Amygdala (tissue), 56 donors: ENCODE measurements around the gene NBPF15.
"Not testable (repeated sequence)": the region's sequence is repeated elsewhere in the genome, so short reads cannot be mapped to it uniquely, and the experiment has no call there.

ENCODE experiments used
- DNase-seq, 56 donors: peaks; one replicate each; lab custom pipeline; 2025; lab: John Stamatoyannopoulos, UW

Gene NBPF15

GRCh38 chr1:144461136-144461759 is at the start of gene NBPF15:
NBPF15 (minus strand) TSS chr1:144461669; CDS start chr1:144440003, 21,666 bp downstream.
- DNase-seq: peak in 46 of 56 donors; percentile 0 to 74 (median 21)

GRCh38 chr1:144496429-144496828 is 35.0 kb upstream of the NBPF15 start:
- DNase-seq: not testable (repeated sequence)

GRCh38 chr1:144494130-144494529 is 32.7 kb upstream of the NBPF15 start:
- DNase-seq: not testable (repeated sequence)

- not testable (repeated sequence) for DNase-seq
Measured at GRCh38 chr1:144490394-144490793, 28.9 kb upstream of the NBPF15 start.

- DNase-seq: not testable (repeated sequence)
Measured at GRCh38 chr1:144487002-144487401, 25.5 kb upstream of the NBPF15 start.

- DNase-seq: not testable (repeated sequence)
Measured at GRCh38 chr1:144485048-144485993, 23.9 kb upstream of the NBPF15 start.

GRCh38 chr1:144473897-144474296 is 12.4 kb upstream of the NBPF15 start:
- DNase-seq: not testable (repeated sequence)

GRCh38 chr1:144471434-144471833 is 10.0 kb upstream of the NBPF15 start:
- DNase-seq: not testable (repeated sequence)

GRCh38 chr1:144461778-144462177 is 309 bp upstream of the NBPF15 start:
- not testable (repeated sequence) for DNase-seq

GRCh38 chr1:144460686-144461085 is 783 bp downstream of the NBPF15 start:
- not testable (repeated sequence) for DNase-seq

- DNase-seq: not testable (repeated sequence)
Measured at GRCh38 chr1:144442402-144442801, 19.1 kb downstream of the NBPF15 start.

- DNase-seq: not testable (repeated sequence)
Measured at GRCh38 chr1:144439737-144440136, 21.7 kb downstream of the NBPF15 start.

GRCh38 chr1:144418891-144419694 is 42.4 kb downstream of the NBPF15 start:
- peak in 24 of 56 donors; percentile 0 to 45 (median 8) for DNase-seq

- not testable (repeated sequence) for DNase-seq
Measured at GRCh38 chr1:144413404-144414118, 47.9 kb downstream of the NBPF15 start.

- DNase-seq: peak in 45 of 56 donors; percentile 2 to 84 (median 55)
Measured at GRCh38 chr1:144412491-144413403, 48.7 kb downstream of the NBPF15 start.

GRCh38 chr1:144412068-144412471 is 49.4 kb downstream of the NBPF15 start:
- peak in 34 of 56 donors; percentile 9 to 76 (median 56) for DNase-seq

GRCh38 chr1:144402807-144403206 is 58.7 kb downstream of the NBPF15 start:
- DNase-seq: not testable (repeated sequence)

- not testable (repeated sequence) for DNase-seq
Measured at GRCh38 chr1:144371651-144372050, 89.8 kb downstream of the NBPF15 start.
